Measurements from ENCODE around the gene STOM. TPM values are rescaled to one million over a fixed set of nuclear protein-coding genes. Genes with fewer than 3 reads are reported as not detected.

STOM gene
- total RNA-seq, 1 donor from 2014 or later = 145 TPM

Other genes with a start within 250 kb of the STOM start
- gene RAB14, start 168.4 kb downstream of the STOM start, total RNA-seq (ENCODE audit: insufficient read depth, low replicate concordance) = 37.8 TPM
- gene GSN, start 102.1 kb downstream of the STOM start, total RNA-seq (ENCODE audit: insufficient read depth, low replicate concordance) = 421 TPM
- 12.0 TPM for gene GGTA1, start 129.6 kb upstream of the STOM start, total RNA-seq (ENCODE audit: insufficient read depth, low replicate concordance)